Stimulated activated CD8-positive, alpha-beta memory T cell treated with anti-CD3 and anti-CD28 coated beads, Interleukin-4, amount 100 ng/mL, for 4 hours (primary cell): ENCODE data around the gene ZNF346.
"Not testable (repeated sequence)": the region's sequence is repeated elsewhere in the genome, so short reads cannot be mapped to it uniquely, and the experiment has no call there.

Experiments
- DNase-seq, 2 donors: peaks; one replicate each; pipeline ENCODE4 v3.0.0-alpha.2; 2020; ENCODE audit warnings: low read depth in 2 of 2, low spot score in 1 of 2

The ZNF346 gene, protein sequence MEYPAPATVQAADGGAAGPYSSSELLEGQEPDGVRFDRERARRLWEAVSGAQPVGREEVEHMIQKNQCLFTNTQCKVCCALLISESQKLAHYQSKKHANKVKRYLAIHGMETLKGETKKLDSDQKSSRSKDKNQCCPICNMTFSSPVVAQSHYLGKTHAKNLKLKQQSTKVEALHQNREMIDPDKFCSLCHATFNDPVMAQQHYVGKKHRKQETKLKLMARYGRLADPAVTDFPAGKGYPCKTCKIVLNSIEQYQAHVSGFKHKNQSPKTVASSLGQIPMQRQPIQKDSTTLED

DNA sequence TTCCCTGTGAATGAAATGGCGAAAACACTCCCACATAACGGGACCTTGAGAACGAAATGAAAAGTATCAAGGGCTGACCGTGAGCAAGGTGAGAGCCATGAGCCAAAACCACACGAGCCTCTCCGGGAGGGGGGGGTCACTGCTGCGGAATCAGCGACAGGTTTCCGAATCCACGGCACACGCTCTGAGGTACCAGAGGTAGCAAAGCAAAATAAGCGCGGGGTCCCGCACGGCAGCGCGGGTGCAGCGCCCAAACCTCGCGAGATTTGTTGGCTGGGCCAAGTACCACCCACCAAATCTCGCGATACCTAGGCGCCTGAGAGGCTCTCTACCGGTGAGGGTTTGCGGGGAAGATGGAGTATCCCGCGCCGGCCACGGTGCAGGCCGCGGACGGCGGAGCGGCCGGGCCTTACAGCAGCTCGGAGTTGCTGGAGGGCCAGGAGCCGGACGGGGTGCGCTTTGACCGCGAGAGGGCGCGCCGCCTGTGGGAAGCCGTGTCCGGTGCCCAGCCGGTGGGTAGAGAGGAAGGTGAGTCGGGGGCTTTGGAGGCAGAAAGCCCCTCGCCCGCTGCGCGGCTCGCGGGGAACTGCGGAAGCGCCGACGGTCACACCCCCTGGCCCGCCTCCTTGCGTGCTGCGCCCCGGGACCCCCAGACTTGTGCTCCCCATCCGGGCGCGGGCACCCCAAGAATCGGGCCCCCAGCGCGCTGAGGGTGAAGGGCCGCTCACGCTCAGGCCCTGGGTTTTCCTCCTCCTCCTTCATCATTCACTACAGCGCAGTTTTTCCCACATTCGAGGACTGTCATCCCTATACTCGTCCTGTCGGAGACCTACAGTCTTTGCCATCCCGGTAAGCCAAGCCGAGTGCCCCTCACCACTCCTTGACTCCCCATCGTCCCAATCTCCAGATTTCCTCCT lies at the start of gene ZNF346:
Gene ZNF346 (plus strand): TSS at position 311 of the 917 bp plus-strand sequence. CDS start 43 bp downstream, at position 354.
- DNase-seq = peak; percentile 73 to 79

DNA sequence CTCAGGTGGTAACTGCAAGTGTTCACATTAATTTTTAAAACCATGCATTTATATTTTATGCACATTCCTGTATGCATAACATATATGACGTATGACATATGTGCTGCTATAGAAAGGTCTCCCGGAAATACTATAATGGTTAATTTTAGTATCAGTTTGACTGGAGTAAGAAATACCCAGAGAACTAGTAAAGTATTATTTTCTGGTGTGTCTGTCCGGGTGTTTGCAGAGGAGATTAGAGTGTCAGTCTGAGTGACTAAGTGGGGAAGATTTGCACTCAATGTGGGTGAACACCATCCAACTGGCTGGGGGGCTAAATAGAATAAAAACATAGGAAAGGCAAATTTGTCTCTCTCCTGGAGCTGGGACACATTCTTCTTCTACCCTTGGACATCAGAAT lies 42.8 kb upstream of the ZNF346 start:
- no peak for DNase-seq

DNA sequence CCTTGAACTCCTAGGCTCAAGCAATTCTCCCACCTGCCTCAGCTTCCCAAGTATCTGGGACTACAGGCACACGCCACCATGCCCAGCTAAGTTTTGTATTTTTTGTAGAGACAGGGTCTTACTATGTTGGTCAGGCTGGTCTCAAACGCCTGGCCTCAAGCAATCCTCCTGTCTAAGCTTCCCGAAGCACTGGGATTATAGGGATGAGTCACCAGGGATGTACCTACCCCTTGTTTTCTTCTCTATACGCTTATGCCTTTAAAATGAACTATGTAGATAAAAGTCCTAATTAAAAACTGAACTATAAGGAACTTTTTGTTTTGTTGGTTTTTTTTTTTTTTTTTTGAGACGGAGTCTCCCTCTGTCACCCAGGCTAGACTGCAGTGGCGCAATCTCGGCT lies 41.7 kb upstream of the ZNF346 start:
- DNase-seq = no peak

DNA sequence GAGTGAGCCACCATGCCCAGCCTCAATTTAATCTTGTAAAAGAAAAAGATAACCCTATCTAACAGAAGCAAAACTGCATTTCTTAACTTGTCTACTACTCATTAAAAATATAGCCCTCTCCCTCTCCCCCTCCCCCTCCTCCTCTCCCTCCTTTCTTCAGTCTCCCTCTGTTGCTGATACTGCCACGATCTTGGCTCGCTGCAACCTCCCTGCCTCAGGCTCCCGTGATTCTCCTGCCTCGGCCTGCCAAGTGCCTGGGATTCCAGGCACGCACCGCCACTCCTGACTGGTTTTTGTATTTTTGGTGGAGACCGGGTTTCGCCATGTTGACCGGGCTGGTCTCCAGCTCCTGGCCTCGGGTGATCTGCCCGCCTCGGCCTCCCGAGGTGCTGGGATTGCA lies 39.4 kb upstream of the ZNF346 start:
- DNase-seq = not testable (repeated sequence)

DNA sequence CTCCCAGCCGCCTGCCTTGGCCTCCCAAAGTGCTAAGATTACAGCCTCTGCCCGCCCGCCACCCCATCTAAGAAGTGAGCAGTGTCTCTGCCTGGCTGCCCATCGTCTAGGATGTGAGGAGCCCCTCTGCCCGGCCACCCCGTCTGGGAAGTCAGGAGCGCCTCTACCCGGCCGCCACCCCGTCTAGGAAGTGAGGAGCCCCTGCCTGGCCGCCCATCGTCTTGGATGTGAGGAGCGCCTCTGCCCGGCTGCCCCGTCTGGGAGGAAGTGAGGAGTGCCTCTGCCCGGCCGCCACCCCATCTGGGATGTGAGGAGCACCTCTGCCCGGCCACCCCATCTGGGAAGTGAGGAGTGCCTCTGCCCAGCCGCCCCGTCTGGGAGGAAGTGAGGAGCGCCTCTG lies 38.9 kb upstream of the ZNF346 start:
- DNase-seq = not testable (repeated sequence)

DNA sequence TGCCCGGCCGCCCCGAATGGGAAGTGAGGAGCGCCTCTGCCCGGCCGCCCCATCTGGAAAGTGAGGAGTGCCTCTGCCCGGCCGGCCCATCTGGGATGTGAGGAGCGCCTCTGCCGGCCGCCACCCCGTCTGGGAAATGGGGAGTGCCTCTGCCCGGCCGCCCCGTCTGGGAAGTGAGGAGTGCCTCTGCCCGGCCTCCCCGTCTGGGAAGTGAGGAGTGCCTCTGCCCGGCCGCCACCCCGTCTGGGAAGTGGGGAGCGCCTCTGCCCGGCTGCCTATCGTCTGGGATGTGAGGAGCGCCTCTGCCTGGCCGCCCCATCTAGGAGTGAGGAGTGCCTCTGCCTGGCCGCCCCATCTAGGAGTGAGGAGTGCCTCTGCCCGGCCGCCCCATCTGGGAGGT lies 38.3 kb upstream of the ZNF346 start:
- not testable (repeated sequence) for DNase-seq

DNA sequence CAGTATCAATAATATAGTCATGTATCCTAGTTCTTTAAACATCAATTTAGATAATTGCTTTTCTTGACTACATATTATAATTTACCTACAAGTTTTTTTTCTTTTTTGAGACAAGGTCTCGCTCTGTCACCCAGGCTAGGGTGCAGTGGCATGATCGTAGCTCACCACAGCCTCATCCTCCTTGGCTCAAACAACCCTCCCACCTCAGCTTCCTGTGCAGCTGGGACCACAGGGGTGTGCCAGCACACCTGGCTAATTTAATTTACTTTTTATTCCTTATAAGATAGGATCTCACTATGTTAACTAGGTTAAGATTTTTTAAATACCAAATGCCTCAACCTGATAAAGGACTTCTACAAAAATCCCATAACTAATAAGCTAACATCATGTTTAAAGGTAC lies 37.0 kb upstream of the ZNF346 start:
- no peak for DNase-seq

DNA sequence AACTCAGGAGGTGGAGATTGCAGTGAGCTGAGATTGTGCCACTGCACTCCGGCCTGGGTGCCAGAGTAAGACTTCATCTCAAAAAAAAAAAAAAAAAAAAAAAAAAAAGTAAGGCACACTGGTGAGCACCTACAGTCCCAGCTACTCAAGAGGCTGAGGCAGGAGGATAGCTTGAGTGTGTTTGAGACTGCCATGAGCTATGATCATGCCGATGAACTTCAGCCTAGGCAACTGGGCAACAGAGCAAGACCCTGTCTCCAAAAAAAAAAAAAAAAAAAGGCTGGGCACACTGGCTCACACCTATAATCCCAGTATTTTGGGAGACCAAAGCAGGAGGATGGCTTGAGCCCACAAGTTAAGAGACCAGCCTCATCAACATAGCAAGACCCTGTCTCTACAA lies 36.2 kb upstream of the ZNF346 start:
- no peak for DNase-seq

DNA sequence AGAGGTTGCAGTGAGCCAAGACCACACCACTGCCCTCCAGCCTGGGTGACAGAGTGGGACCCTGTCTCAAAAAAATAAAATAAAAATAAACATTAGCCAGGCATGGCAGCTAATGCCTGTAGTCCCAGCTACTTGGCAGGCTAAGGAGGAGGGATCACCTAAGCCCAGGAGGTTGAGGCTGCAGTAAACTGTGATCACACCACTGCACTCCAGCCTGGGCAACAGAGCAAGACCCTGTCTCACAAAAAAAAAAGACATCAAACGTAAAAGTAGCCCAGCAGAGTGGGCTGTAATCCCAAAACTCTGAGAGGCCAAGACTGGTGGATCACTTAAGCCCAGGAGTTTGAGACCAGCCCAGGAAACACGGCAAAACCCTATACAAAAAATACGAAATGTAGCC lies 34.9 kb upstream of the ZNF346 start:
- DNase-seq = no peak

DNA sequence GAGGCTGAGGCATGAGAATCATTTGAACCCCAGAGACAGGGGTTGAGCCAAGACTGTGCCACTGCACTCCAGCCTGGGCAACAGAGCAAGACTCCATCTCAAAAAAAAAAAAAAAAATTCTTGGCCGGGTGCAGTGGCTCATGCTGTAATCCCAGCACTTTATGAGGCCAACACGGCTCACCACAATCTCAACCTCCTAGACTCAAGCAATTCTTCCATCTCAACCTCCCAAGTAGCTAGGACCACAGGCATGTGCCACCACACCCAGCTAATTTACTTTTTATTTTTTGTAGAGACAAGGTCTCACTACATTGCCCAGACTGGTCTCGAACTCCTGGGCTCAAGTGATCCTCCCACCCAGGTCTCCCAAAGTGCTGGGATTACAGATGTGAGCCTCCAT lies 29.4 kb upstream of the ZNF346 start:
- DNase-seq = not testable (repeated sequence)

DNA sequence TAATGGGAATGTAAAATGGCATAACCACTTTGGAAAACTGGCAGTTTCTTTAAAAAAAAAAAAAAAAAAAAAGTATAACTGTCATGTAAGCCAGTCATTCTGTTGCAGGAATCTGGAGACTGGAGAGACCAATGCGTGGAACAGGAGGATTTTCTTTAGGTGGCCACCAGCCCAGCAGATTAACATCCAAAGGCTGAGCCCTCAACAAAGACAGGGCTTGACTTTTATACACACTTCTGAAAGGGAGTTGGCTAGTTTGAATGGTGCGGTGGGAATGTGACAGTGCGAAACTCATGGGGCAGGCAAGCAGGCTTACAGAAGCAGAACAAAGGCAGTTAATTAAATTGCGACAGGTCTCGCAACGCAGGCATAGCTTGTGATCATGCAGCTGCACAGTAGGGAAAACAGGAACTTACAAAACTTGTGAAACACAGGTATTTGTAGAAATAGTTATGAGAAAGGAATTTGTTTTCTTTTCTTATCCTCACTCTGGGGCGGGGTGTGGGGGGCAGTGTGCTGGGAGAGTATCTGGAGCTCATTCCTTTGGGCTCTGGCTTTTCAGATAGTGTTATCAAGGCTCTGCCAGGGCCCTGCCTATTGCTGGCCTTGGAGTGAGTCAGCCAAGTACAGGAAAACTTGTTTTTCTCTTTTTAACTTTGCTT lies 27.9 kb upstream of the ZNF346 start:
- no peak for DNase-seq

DNA sequence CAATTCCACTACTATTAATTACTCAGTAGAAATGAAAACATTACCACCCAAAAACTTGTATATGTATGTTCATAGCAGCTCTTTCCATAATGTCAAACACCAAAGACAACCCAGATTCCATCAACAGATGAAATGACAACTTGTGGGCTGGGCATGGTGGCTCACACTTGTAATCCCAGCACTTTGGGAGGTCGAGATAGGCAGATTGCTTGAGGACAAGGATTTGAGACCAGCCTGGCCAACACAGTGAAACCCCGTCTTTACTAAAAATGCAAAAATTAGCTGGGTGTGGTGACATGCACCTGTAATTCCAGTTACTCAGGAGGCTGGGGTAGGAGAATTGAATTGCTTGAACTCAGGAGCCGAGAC lies 27.4 kb upstream of the ZNF346 start:
- no peak for DNase-seq

DNA sequence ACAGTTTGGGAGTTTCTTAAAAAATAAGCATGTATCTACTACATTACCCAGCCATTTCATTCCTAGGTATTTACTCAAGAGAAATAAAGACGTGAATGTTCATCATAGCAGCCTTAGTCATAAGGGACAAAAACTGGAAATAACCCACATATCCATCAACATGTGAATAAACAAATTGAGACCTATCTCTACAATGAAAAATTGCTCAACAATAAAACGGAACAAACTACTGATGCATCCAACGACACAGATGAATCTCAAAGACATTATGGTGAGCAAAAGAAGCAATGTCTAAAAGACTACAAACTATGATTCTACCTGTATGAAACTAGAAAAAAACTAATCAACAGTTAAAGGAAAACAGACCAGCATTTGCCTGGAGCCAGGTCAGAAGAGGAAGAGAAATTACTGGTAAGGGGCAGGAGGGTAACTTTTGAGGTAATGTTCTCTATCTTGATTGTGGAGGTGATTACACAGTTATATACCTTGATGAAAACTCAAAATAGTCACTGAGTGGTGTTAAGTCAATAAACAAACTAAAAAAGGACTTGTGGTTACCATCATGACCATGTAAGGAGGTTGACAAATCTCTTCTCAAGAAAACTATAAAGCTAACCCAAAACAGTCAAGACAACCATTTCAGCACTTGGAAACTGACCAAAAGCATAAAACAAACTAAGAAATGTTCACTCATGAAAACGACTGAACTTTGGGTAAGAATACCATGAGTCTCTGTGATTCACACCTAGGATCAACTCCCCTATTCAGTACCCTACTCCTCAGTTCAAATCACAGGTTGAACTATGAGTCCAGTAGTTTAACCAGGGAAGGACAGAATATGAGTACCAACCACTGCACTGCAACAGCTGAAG lies 26.4 kb upstream of the ZNF346 start:
- DNase-seq = no peak

DNA sequence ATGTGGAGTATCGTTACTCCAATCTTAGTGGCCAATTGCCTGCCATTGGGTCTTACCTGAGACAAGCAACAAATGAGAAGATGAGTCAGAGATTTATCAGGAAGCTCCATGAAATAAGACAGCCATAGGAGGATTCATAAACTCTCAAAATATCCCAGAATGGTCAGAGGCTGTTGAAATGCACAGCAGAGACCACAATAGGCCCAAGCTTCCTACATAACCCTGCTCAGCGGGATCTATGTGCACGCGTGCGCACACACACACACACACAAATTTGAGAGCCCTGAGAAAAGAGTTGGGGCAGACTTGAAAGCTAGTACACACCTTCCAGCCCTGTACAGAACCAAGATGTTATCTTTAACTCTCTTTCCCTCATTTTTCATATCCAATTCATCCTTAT lies 25.7 kb upstream of the ZNF346 start:
- no peak for DNase-seq

DNA sequence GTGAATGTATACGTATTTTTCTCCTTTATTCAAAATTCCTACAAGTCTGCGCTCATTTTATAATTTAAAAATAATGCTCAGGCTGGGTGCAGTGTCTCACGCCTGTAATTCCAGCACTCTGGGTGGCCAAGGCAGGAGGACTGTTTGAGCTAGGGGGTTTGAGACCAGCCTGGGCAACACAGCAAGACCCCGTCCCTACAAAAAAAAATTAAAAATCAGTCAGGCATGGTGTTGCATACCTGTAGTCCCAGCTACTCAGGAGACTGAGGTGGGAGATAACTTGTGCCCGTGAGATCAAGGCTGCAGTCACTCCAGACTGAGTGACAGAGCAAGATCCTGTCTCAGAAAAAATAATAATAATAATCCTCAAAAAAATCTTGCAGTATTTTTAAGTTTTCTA lies 23.7 kb upstream of the ZNF346 start:
- no peak for DNase-seq

DNA sequence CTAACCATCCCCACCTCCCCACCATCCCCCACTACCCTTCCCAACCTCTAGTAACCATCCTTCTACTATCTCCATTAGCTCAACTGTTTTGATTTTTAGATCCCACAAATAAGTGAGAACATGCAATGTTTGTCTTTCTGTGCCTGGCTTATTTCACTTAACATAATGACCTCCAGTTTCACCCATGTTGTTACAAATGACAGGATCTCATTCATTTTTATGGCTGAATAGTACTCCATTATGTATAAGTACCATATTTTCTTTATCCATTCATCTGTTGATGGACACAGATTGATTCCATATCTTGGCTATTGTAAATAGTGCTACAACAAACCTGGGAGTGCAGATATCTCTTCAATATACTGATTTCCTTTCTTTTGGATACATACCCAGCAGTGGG lies 23.0 kb upstream of the ZNF346 start:
- not testable (repeated sequence) for DNase-seq

DNA sequence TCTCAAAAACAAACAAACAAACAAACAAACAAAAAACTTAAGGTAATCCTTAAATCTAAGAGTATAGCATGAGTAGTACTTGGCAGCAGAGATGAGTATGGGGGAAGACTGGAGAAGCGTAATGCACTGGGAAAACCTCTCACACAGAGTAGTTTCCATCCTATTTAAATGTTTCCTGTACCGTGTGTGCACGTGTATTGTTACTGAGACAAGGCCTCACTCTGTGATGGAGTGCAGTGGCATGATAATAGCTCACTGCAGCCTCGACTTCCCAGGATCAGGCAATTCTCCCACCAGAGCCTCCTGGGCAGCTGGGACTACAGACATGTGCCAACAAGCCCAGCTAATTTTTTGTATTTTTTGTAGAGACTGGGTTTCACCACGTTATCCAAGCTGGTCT lies 18.8 kb upstream of the ZNF346 start:
- no peak for DNase-seq

DNA sequence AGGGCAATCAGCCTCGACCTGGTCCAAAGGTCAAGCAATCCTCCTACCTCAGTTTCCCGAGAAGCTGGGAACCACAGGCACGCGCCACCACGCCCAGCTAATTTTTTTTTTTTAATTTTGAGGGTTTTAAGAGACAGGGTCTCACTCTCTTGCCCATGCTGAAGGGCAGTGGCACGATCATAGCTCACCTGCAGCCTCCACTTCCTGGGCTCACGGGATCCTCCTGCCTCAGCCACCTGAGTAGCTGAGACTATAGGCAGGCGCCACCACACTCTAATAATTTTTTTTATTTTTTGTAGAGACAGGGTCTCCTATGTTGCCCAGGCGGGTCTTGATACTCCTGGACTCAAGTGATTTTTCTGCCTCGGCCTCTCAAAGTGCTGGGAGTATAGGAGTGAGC lies 17.5 kb upstream of the ZNF346 start:
- no peak for DNase-seq

DNA sequence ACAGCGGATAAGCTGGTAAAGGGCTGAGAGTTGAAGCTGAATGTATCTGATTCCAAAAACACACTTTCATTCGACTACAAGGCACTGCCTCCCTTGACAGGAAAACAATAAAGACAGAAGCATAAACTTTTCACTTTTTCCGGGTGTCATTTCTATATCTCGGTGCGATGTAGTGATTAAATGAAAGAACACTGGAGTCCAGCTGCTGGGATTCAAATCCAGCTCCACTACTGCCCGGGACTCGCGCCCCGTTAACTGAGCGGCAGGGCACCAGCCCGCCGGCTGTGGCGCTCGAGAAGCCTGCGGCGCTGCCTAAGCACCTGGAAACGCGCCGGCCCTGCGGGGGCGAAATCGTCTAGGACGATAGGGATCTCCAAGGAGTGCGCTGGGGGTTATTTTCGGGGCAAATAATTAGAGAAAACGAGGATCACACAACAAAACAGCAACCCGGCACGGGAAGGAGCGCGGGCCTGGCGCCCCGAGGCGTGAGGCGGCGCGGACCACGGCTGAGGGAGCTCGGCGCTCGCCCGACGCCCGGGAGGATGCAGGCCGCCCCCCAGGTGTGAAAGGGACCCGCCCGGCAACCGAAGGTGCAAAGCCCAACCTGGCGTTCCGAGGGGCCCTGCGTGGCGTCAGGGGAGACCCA lies 16.8 kb upstream of the ZNF346 start:
- peak; percentile 32 to 40 for DNase-seq

DNA sequence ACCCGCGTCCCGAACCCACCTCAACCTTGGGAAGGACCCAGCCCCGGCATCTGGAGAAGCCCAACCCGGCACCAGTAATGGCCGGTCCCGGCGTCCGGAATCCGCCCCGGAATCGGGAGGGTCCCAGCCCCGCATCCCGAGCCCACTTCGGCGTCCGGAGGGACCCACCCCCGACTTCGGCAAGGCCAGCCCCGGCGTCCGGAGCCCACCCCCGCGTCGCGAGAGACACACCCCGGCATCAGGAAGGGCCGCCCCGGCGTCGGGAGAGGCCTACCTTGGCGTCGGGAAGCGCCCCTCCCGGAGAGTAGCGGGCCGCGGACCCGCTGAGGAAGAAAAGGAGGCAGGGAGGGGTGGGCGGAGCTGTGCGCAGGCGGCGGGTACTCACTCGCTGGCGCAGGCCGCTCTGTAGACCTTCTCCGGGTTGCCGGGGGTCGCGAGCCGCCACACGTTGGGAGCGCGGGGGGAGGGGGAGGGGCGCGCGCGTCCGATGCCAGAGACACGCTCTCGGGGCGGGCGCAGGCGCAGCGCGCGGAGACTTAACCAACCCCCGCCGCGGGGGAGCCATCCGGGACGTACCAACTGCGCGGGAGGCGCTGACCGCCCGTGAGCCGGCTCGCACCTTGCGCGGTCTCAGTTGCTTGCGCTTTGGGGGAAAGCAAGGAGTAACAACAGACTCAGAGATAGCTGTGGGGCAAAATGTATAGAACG lies 16.1 kb upstream of the ZNF346 start, which contains the start of gene UIMC1:
Gene UIMC1 (minus strand): TSS at position 515 of the 708 bp plus-strand sequence. CDS start 24,164 bp downstream, outside the sequence.
- DNase-seq = peak; percentile 85 to 88
